Ovary (tissue), 3 donors: ENCODE measurements around the gene ATRN.

Source experiments
- CTCF ChIP-seq, 3 donors: fragments of 450-650 bp in 2 of 3; fragments of 200-600 bp in 1 of 3; IDR thresholded peaks; one replicate each; pipeline versions ENCODE4 v1.5.1 to v1.8.0; 2016 to 2022; ENCODE audit warnings: antibody characterized with exemption in 3 of 3, mild to moderate bottlenecking in 1 of 3
- EP300 ChIP-seq: sonication (generic); formaldehyde crosslinking; IDR thresholded peaks from one replicate; pipeline ENCODE4 v1.6.1; 2017; ENCODE audit warnings: antibody characterized with exemption
- POLR2A ChIP-seq: fragments of 450-650 bp; IDR thresholded peaks from one replicate; pipeline ENCODE4 v1.6.1; 2017; ENCODE audit warnings: antibody characterized with exemption, mild to moderate bottlenecking, moderate library complexity
- donor health status: DM: no; HTN: no; CAD: no.

DNA sequence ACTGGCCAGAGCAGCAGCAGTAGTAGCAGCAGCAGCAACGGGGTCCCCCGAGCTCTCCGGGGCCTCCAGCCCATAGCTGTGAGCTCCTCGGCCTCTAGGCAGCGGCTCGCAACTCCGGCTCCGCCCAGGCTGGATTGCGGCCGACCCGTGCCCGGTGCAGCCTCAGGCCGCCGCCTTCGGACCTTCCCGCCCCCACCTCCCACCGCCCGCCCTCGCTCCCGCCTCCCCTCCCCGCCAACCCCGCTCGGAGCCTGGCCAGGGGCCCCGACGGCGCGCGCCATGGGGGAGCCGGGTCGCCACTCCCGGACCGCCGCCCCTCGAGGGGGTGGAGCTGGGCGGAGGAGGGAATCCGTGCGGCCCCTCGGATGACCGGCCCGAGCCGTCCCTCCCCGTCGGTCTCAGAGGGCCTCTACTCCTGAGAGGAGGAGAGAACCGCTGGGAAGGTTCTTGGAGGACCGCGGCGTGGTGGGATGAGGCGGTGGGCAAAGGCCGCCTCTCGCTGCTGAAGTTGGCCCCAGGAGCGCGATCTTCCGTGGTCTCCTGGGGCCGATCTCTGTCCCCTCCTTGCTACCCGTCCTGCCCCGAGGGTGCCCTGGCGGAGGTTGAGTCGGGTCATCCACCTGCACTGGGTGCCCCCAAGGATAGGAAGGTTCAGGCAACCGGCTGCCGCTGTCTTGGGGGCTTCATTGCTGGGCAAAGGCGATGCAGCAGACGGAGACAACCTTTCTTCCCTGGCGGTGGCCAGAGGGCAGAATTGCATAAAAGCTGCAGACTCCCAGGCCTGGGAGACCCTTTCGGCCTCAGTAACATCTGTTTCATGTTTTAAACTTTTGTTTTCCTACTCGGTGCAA, 211.3 kb downstream of the ATRN start, which contains the start of gene ADAM33:
- TF ChIP-seq CTCF (IDR thresholded peaks at IDR 0.05), result no peak
- TF ChIP-seq POLR2A, result no peak
- TF ChIP-seq EP300, result no peak
